Skeletal muscle satellite cell (primary cell): ENCODE measurements around the gene PGP.

Source experiments
- H3K27me3 ChIP-seq: 2 replicates; pipeline ENCODE4 v1.7.0; 2013; ENCODE audit warnings: low read length; ENCODE audit not compliant: control insufficient read depth, insufficient read depth
- H3K36me3 ChIP-seq: 2 replicates; pipeline ENCODE4 v1.7.0; 2013; ENCODE audit warnings: mild to moderate bottlenecking, control low read depth, low read length; ENCODE audit not compliant: insufficient read depth
- H3K4me1 ChIP-seq: 2 replicates; pipeline ENCODE4 v1.7.0; 2013; ENCODE audit warnings: low read length; ENCODE audit not compliant: control insufficient read depth, insufficient read depth
- H3K4me2 ChIP-seq: 2 replicates; pipeline ENCODE4 v1.7.0; 2013; ENCODE audit warnings: mild to moderate bottlenecking, low read length
- H3K4me3 ChIP-seq: 2 replicates; pipeline ENCODE4 v1.7.0; 2013; ENCODE audit warnings: low read length
- H3K9ac ChIP-seq: 2 replicates; pipeline ENCODE4 v1.7.0; 2013; ENCODE audit warnings: mild to moderate bottlenecking, low read depth, low read length, moderate library complexity
- H3K9me3 ChIP-seq: replicated peaks from 2 replicates; pipeline ENCODE4 v1.7.0; 2013; ENCODE audit warnings: mild to moderate bottlenecking, control low read depth, low read length

PGP gene

GRCh38 chr16:2176047-2176446 is 38.6 kb downstream of the PGP start:
- no peak overlapping the region for H3K9ac ChIP-seq
- H3K4me3 ChIP-seq: no peak overlapping the region
- H3K9me3 ChIP-seq: no peaks in the 10 kb centered on the region
- H3K36me3 ChIP-seq: peaks cover 49% of the 10 kb centered on the region
- H3K27me3 ChIP-seq: no peaks in the 10 kb centered on the region
- no peaks in the 10 kb centered on the region for H3K4me1 ChIP-seq
- H3K4me2 ChIP-seq: no peak overlapping the region

- H3K4me3 ChIP-seq: no peak overlapping the region
- H3K9ac ChIP-seq: no peak overlapping the region
These were observed 39.2 kb downstream of the PGP start for GRCh38 chr16:2175454-2175853.

GRCh38 chr16:2174396-2175131 is 40.1 kb downstream of the PGP start:
- Histone ChIP-seq H3K36me3 (peaks cover 56% of the 10 kb centered on the region), H3K27me3 (no peaks in the 10 kb centered on the region), H3K9ac (no peak overlapping the region), H3K4me2 (no peak overlapping the region), H3K9me3 (no peaks in the 10 kb centered on the region), H3K4me3 (no peak overlapping the region), H3K4me1 (no peaks in the 10 kb centered on the region)

More at GRCh38 chr16:2175454-2175853, 39.2 kb downstream of the PGP start:
- Histone ChIP-seq H3K4me1 (no peaks in the 10 kb centered on the region), H3K9me3 (no peaks in the 10 kb centered on the region), H3K27me3 (no peaks in the 10 kb centered on the region), H3K4me2 (no peak overlapping the region), H3K36me3 (peaks cover 55% of the 10 kb centered on the region)

GRCh38 chr16:2173916-2174315 is 40.7 kb downstream of the PGP start:
- H3K4me3 ChIP-seq: no peak overlapping the region
- no peaks in the 10 kb centered on the region for H3K9me3 ChIP-seq
- H3K9ac ChIP-seq: no peak overlapping the region
- H3K4me1 ChIP-seq: no peaks in the 10 kb centered on the region
- H3K4me2 ChIP-seq: no peak overlapping the region
- H3K27me3 ChIP-seq: no peaks in the 10 kb centered on the region
- H3K36me3 ChIP-seq: peaks cover 61% of the 10 kb centered on the region

- Histone ChIP-seq H3K4me2 (no peak overlapping the region), H3K4me3 (no peak overlapping the region), H3K9me3 (no peaks in the 10 kb centered on the region), H3K36me3 (peaks cover 65% of the 10 kb centered on the region), H3K27me3 (no peaks in the 10 kb centered on the region), H3K4me1 (no peaks in the 10 kb centered on the region), H3K9ac (no peak overlapping the region)
These were observed 41.3 kb downstream of the PGP start for GRCh38 chr16:2173366-2173765.

- H3K36me3 ChIP-seq: peaks cover 70% of the 10 kb centered on the region
These were observed 41.8 kb downstream of the PGP start for GRCh38 chr16:2172688-2173335.

GRCh38 chr16:2171601-2172178 is 43.0 kb downstream of the PGP start:
- H3K27me3 ChIP-seq: no peaks in the 10 kb centered on the region
- no peaks in the 10 kb centered on the region for H3K4me1 ChIP-seq
- no peak overlapping the region for H3K4me2 ChIP-seq
- no peak overlapping the region for H3K9ac ChIP-seq
- no peak overlapping the region for H3K4me3 ChIP-seq
- no peaks in the 10 kb centered on the region for H3K9me3 ChIP-seq
- H3K36me3 ChIP-seq: peaks cover 69% of the 10 kb centered on the region

More at GRCh38 chr16:2172688-2173335, 41.8 kb downstream of the PGP start:
- Histone ChIP-seq H3K4me3 (no peak overlapping the region), H3K4me1 (no peaks in the 10 kb centered on the region), H3K9ac (no peak overlapping the region), H3K27me3 (no peaks in the 10 kb centered on the region), H3K9me3 (no peaks in the 10 kb centered on the region), H3K4me2 (no peak overlapping the region)

GRCh38 chr16:2170587-2171435 is 43.8 kb downstream of the PGP start:
- Histone ChIP-seq H3K9ac (no peak overlapping the region), H3K4me3 (no peak overlapping the region), H3K4me2 (no peak overlapping the region), H3K36me3 (peaks cover 71% of the 10 kb centered on the region), H3K9me3 (no peaks in the 10 kb centered on the region), H3K27me3 (no peaks in the 10 kb centered on the region), H3K4me1 (no peaks in the 10 kb centered on the region)

- Histone ChIP-seq H3K27me3 (no peaks in the 10 kb centered on the region), H3K4me1 (no peaks in the 10 kb centered on the region), H3K9ac (no peak overlapping the region), H3K4me2 (no peak overlapping the region), H3K36me3 (peaks cover 65% of the 10 kb centered on the region), H3K9me3 (no peaks in the 10 kb centered on the region), H3K4me3 (no peak overlapping the region)
These were observed 44.6 kb downstream of the PGP start for GRCh38 chr16:2170080-2170479.

- peaks cover 7% of the 10 kb centered on the region for H3K4me1 ChIP-seq
- peaks cover 50% of the 10 kb centered on the region for H3K36me3 ChIP-seq
- no peak overlapping the region for H3K9ac ChIP-seq
- H3K27me3 ChIP-seq: no peaks in the 10 kb centered on the region
- no peak overlapping the region for H3K4me3 ChIP-seq
- H3K9me3 ChIP-seq: no peaks in the 10 kb centered on the region
- no peak overlapping the region for H3K4me2 ChIP-seq
These were observed 47.5 kb downstream of the PGP start for GRCh38 chr16:2167068-2167638.
